Measurements from ENCODE around the gene EP400.

Gene EP400

DNA sequence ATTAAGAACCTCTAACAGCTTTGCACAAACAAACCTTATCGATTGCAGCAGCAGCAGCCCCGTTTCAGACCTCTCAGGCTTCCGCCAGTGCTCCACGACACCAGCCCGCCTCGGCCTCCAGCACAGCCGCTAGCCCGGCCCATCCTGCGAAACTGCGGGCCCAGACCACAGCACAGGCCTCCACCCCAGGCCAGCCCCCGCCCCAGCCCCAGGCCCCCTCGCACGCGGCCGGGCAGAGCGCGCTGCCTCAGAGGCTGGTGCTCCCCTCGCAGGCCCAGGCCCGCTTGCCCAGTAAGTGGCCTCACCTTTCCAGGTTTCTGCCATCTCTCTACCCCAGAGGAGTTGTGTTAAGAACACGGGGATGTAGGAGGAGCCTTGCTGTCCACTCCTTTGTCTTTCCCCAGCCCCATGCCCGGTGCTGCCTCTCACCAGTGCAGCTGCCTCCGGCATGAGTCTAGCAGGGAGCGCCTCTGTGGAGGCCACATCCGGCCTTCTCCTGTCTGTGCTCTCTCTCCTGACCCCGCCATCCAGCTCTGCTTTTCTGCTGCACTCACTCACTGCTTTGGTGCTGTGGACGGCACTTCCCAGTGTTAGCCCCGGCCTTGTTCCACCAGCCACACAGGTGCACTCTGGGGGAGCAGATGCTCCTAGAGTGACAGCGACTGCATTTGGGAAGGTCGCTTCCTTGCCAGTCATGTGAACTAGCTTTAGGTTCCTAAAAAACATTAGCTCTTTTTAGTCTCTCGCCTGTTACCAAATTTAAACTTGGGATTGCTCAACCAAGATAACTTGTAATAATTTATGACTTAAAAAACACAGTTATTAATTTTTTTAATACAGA, 71.5 kb downstream of the EP400 start:
- no peak for DNase-seq (ENCODE audit: low read depth)

- no peak for DNase-seq (ENCODE audit: low read depth)
Measured at GRCh38 chr12:132021965-132022364, 72.2 kb downstream of the EP400 start.

DNA sequence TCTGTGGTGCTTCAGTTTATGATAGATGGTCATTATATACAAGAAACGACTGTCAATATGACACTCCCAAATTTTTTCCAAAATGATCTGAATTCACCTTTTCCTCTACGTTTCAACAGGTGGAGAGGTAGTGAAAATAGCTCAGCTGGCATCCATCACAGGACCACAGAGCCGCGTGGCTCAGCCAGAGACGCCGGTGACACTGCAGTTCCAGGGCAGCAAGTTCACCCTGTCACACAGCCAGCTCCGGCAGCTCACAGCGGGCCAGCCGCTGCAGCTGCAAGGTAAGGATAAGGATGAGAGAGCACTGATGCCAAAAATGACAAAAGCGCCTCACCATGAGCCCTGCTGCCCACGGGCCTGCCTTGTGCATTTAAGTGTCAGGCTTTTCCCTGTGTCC, 73.9 kb downstream of the EP400 start:
- no peak for DNase-seq (ENCODE audit: low read depth)

- no peak for DNase-seq (ENCODE audit: low read depth)
Measured at GRCh38 chr12:132024758-132025157, 75.0 kb downstream of the EP400 start.

DNA sequence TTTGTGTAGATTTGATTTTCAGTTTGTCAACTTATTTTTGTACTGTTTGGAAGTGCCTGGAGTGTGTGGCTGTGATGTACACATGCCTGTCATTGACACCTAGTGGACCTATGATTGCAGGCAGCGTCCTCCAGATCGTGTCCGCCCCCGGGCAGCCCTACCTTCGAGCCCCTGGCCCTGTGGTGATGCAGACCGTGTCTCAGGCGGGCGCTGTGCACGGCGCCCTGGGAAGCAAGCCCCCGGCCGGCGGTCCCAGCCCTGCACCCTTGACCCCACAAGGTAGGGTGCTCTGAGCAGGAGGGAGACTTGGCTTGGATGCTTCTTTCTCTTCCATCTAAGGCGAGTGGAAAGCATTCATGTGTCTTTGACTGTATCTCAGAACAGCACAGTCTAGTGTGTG, 75.8 kb downstream of the EP400 start:
- no peak for DNase-seq (ENCODE audit: low read depth)

GRCh38 chr12:132026061-132026795, 76.5 kb downstream of the EP400 start:
- DNase-seq (ENCODE audit: low read depth), result no peak

DNA sequence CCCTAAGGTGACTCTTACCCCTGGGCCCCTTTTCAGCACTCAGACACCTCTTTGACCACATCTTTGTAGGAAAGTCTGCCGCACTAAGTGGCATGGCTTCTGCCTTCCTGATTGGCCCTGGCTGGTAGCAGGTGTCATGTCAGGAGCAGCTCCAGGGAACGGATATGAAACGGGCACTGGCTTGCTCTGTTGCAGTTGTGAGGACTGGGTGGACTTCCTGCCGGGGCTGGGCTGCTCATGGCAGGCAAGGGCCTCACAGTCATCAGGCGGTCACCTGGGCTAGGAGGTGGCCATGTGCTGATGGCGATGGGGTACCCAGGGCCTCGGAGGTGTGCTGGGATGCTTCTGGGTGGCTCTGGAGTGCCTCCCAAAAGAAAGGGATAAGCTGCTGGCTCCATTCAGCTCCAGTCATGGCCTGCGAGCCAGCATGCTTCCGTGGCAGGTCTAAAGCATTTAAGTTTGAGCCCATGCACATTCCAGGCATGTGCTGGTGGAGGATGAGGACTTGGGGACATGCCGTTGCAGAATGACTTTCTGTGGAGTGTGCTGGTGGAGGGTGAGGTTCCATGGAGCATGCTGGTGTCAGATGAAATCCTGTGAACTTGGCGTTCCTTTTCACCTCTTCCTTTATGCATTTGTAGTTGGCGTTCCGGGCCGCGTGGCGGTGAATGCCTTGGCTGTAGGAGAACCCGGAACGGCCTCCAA, 77.2 kb downstream of the EP400 start:
- DNase-seq (ENCODE audit: low read depth), result no peak

GRCh38 chr12:132027636-132028035, 77.9 kb downstream of the EP400 start:
- no peak for DNase-seq (ENCODE audit: low read depth)

DNA sequence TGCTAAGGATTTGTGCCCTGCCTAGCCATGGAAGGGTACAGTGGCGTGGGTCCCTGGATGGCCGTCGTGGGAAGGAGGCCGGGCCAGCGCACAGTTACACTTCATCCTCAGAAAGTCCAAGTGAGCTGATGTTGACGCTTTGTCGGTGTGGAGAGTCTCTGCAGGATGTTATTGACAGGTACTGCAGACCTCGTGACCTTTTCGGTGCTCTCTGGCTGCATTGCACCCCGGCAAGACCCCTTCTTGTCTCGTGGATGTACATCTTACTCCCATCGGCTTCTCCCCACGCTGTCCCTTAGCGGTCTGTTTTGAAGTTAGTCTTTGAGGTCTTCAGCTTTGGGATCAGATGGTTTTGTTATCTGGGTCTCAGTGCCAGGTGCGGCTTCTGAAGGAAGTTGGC, 78.4 kb downstream of the EP400 start:
- DNase-seq (ENCODE audit: low read depth), result no peak

DNA sequence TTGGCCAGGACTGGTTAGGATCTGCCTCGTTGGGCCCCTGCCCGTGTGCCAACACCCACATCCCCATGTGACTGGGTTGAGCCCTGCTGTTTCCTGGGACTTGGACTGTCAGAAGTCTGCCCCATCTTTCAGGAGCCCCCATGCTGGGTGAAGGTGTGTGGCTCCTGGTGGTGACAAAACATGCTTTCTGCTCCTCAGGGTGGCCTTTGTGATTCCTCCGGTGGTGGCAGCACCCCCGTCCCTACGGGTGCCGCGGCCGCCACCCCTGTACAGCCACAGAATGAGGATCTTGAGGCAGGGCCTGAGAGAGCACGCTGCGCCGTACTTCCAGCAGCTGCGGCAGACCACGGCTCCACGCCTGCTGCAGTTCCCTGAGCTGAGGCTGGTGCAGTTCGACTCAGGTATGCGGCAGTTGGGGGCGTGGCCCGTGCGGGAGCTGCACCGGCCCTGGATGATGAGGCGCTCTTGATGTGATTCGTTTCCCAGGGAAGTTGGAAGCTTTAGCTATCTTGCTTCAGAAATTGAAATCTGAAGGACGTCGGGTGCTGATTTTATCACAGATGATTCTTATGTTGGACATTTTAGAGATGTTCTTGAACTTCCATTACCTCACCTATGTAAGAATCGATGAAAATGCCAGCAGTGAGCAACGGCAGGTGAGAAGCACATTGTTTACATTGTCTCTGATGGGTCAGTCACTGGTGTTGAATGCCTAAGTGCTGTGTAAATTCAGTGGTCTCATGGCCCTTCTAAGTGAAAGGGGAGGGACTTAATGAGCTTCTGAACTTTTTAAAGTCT, 80.0 kb downstream of the EP400 start:
- DNase-seq (ENCODE audit: low read depth), result no peak

GRCh38 chr12:132030367-132031038, 80.8 kb downstream of the EP400 start:
- DNase-seq (ENCODE audit: low read depth), result no peak

DNA sequence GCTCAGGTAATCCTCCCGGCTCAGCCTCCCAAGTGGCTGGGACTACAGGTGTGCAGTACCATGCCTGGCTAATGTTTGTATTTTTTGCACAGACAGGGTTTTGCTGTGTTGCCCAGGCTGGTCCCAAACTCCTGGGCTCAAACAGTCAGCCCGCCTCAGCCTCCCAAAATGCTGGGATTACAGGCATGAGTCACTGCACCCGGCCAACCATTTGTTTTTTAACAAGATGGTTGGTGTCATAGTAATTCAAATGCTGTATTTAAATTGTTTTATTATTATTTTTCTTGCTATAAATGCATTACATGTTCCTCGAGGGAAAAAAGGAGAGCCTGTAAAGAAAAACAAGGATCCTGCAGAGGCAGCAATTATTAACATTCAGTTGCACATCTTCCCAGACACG, 83.9 kb downstream of the EP400 start:
- DNase-seq (ENCODE audit: low read depth), result no peak

DNA sequence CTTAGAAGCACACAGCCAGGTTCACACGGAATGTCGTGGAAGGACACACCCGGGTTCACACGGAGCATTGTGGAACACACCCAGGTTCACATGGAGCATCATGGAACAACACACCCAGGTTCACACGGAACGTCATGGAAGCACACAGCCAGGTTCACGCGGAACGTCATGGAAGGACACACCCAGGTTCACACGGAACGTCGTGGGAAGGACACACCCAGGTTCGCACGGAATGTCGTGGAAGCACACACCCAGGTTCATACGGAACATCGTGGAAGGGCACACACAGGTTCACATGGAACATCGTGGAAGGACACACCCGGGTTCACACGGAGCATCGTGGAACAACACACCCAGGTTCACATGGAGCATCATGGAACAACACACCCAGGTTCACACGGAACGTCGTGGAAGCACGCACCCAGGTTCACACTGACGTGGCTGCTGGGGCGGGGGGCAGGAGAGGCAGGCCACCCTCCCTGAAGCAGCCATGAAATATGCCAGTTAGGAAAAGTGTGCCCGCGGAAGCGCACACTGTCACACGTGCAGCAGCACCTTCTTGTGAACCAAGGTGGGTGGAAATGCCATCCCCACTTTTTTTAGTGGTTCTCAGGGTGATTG, 86.4 kb downstream of the EP400 start:
- no peak for DNase-seq (ENCODE audit: low read depth)

GRCh38 chr12:132040906-132041606, 91.3 kb downstream of the EP400 start:
- DNase-seq (ENCODE audit: low read depth), result no peak

DNA sequence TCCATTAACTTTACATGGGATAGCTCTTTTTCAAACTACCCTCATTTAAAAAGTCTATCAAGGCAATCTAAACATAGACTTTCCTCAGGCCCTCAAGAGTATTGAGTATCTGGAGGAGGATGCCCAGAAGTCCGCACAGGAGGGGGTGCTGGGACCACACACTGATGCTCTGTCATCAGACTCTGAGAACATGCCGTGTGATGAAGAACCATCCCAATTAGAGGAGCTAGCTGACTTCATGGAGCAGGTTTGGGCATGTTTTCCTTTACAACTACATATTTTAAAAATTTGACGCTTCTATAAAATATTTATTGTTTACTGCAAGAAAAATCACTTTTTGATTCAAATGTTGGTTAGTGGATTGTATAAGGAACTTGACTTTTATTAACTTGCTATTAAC, 93.5 kb downstream of the EP400 start:
- DNase-seq (ENCODE audit: low read depth), result no peak

- no peak for DNase-seq (ENCODE audit: low read depth)
Measured at GRCh38 chr12:132043770-132044467, 94.2 kb downstream of the EP400 start.

DNA sequence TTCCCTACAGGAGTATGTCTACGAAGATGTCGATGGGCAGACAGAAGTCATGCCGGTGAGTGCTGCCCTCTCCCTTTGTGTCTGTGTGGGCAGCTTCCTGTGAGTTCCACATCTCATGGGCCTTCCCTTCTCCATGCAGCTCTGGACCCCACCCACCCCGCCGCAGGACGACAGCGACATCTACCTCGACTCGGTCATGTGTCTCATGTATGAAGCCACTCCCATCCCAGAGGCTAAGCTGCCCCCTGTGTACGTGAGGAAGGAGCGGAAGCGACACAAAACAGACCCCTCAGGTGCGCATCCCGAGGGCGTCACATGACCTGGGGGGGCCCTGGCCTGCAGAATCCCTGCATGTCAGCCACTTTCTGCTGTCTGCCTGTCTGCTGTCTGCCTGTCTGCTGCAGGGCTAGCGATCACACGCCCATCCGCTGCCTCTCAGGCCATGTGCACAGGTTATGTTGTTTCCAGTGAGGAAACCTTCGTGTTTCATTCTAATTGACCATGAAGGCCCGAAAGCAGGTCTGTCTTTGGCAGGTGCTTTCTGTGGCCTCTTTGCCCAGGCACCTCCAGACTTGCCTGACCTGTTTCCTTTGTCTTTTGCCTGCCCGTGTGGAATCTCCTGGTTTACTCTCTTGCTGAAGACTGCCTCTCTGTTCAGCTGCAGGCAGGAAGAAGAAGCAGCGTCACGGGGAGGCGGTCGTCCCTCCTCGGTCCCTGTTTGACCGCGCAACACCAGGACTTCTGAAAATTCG, 95.1 kb downstream of the EP400 start:
- no peak for DNase-seq (ENCODE audit: low read depth)

DNA sequence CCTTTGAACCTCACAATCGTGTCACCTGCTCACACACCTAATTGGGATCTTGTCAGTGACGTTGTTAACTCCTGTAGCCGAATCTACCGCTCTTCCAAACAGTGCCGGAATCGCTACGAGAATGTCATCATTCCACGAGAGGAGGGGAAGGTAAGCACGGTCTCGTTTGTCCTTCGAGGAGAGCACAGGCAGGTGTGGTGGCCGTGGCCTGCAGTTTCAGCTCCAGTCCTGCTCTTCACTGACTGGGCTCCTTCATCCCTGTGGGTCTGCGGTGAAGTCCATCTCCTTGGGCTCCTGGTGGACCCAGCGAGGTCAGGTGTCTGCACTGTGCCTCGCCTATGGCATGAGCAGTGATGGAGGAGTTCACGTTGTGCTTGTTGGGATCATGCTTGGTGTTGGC, 96.0 kb downstream of the EP400 start:
- DNase-seq (ENCODE audit: low read depth), result no peak

GRCh38 chr12:132046561-132046960, 96.8 kb downstream of the EP400 start:
- no peak for DNase-seq (ENCODE audit: low read depth)

Measured in stimulated activated CD8-positive, alpha-beta memory T cell treated with anti-CD3 and anti-CD28 coated beads, Interleukin-15, amount 100 ng/mL, for 24 hours (primary cell).